Measurements from ENCODE around the gene ZNF502. TPM values are rescaled to one million over a fixed set of nuclear protein-coding genes. Genes with fewer than 3 reads are reported as not detected.

ZNF502 gene
- total RNA-seq: 4.3 and 4.4 TPM in 2 replicates

GRCh38 chr3:44712455-44713075, at the start of gene ZNF502:
TSS of gene ZNF502 (plus strand) at chr3:44712660. CDS start at chr3:44720262, 7,602 bp downstream.

GRCh38 chr3:44729384-44729910, 17.0 kb downstream of the ZNF502 start, which contains the start of gene ZNF501:
TSS of gene ZNF501 (plus strand) at chr3:44729635. CDS start at chr3:44734422, 4,787 bp downstream.

GRCh38 chr3:44761424-44762169, 49.1 kb downstream of the ZNF502 start, which contains the start of the genes KIAA1143 and KIF15:
TSS of gene KIAA1143 (minus strand) at chr3:44761619. CDS start at chr3:44761602, 17 bp downstream.
TSS of gene KIF15 (plus strand) at chr3:44761794. CDS start at chr3:44761866, 72 bp downstream.

Other genes with a start within 250 kb of the ZNF502 start
- 6.6 and 8.2 TPM in 2 replicates for gene ZNF445, start 235.0 kb upstream of the ZNF502 start, total RNA-seq
- 3.7 and 5.5 TPM in 2 replicates for gene ZKSCAN7, start 157.5 kb upstream of the ZNF502 start, total RNA-seq
- gene ZNF660, start 127.7 kb upstream of the ZNF502 start, total RNA-seq: 0.20 and 1.8 TPM in 2 replicates
- 9.9 and 12.3 TPM in 2 replicates for gene ZNF197, start 87.6 kb upstream of the ZNF502 start, total RNA-seq
- 7.7 and 10.4 TPM in 2 replicates for gene ZNF35, start 63.9 kb upstream of the ZNF502 start, total RNA-seq
- 4.3 and 6.6 TPM in 2 replicates for gene ZNF501, start 17.0 kb downstream of the ZNF502 start, total RNA-seq
- gene KIAA1143, start 49.0 kb downstream of the ZNF502 start, total RNA-seq: 21.3 and 26.8 TPM in 2 replicates
- 10.7 and 17.4 TPM in 2 replicates for gene KIF15, start 49.1 kb downstream of the ZNF502 start, total RNA-seq
- gene TMEM42, start 149.3 kb downstream of the ZNF502 start, total RNA-seq: 11.3 and 17.6 TPM in 2 replicates
- under 0.01 and 0.39 TPM in 2 replicates for gene TGM4, start 161.9 kb downstream of the ZNF502 start, total RNA-seq